SJSA1 (cell line): Measurements from ENCODE around the gene ADRA1B. TPM values are rescaled to one million over a fixed set of nuclear protein-coding genes. Genes with fewer than 3 reads are reported as not detected.

Source experiments
- DNase-seq, 2 experiments: peaks; one replicate each; pipeline ENCODE4 v3.0.0-alpha.2; 2015 to 2020; ENCODE audit warnings: low spot score in 2 of 2, low read depth in 1 of 2
- H3K27ac ChIP-seq: fragments of 250-450 bp; sonication (Bioruptor Pico); 2 replicates; pipeline ENCODE4 v1.5.1; 2020; ENCODE audit warnings: mild to moderate bottlenecking, moderate library complexity
- H3K27me3 ChIP-seq: fragments of 250-450 bp; sonication (Bioruptor Pico); replicated peaks from 2 replicates; pipeline ENCODE4 v1.5.1; 2020; ENCODE audit warnings: mild to moderate bottlenecking, moderate library complexity
- H3K36me3 ChIP-seq: fragments of 250-450 bp; sonication (Bioruptor Pico); 2 replicates; pipeline ENCODE4 v1.5.1; 2020; ENCODE audit warnings: mild to moderate bottlenecking
- H3K4me1 ChIP-seq: fragments of 250-450 bp; sonication (Bioruptor Pico); replicated peaks from 2 replicates; pipeline ENCODE4 v1.6.1; 2021; ENCODE audit warnings: mild to moderate bottlenecking
- H3K4me3 ChIP-seq: fragments of 250-450 bp; sonication (Bioruptor Pico); 2 replicates; pipeline ENCODE4 v1.5.1; 2020; ENCODE audit warnings: mild to moderate bottlenecking
- H3K9me3 ChIP-seq: fragments of 250-450 bp; sonication (Bioruptor Pico); replicated peaks from 2 replicates; pipeline ENCODE4 v1.5.1; 2020; ENCODE audit warnings: mild to moderate bottlenecking
- total RNA-seq: library from RNA; depleted of rRNA; stranded (reverse); fragments of >200 nt; shearing (Covaris generic); gene quantifications from 2 replicates; pipeline ENCODE4 v1.2.3, GENCODE V29; 2014

Gene ADRA1B
- total RNA-seq, 1 experiment from 2014 or later, result 4.4 TPM

DNA sequence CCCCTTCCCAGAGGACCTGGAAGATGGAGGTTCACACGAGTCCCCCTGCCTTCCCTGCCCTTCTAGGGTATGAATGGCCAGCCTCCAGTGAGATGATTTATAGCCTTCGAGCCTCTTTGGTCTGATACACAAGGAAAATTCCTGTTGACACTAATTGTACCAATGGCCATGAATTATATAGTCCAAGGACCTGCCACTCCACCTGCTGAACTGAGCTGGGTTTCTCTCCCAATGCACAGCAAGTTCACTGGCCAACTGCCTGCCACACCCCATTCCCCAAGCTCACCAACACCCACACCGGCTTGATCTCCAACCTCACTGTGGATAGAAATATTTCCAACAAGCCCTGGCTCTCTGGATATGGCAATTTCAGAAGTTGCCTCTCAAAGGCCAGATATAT is 9.3 kb upstream of the ADRA1B start:
- no peaks in the 10 kb centered on the region for H3K36me3 ChIP-seq
- no peaks in the 10 kb centered on the region for H3K27me3 ChIP-seq
- peaks cover 81% of the 10 kb centered on the region for H3K4me1 ChIP-seq
- no peak for DNase-seq
- no peaks in the 10 kb centered on the region for H3K9me3 ChIP-seq
- H3K4me3 ChIP-seq, result no peak overlapping the region
- H3K27ac ChIP-seq, result no peak overlapping the region

DNA sequence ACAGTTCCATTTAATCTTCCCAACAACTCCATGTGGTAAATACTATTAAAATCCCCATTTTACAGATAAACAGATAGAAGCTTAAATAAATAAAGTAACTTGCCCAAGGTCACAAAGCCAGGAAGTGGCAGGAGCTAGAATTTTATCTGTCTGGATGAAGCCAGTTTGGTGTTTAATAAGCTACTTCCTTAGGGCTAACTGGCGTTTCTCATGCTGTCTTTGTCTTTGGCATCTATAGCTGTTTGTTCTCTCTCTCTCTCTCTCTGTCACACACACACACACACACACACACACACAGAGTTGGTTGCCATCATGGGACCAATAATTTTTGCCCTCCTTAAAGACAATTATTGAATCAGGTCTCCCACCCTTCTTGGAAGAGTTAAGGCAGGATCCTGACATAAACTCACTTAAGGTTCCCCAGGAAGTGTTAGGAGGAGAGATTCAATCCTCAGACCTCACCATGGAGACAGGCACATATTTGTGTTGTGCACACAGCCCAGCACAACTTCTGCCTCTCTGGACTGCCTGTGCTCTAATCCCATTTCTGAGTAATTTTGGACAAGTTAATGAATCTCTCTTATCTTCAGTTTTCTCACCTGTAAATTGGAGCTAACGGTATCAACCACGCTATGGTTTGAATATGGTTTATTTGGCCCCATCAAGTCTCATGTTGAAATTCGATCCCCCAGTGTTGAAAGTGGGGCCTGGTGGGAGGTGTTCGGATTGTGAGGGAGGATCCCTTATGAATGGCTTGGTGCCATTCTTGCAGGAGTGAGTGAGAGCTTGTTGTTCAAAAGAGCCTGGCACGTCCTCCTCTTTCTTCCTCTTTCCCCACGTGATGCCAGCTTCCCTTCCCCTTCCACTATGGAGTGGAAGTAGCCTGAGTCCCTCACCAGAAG is 8.3 kb upstream of the ADRA1B start:
- Histone ChIP-seq H3K4me1 (peaks cover 81% of the 10 kb centered on the region), H3K36me3 (no peaks in the 10 kb centered on the region), H3K27ac (peak overlapping the region; percentile 10), H3K27me3 (no peaks in the 10 kb centered on the region), H3K4me3 (no peak overlapping the region), H3K9me3 (no peaks in the 10 kb centered on the region)
- DNase-seq, result no peak

DNA sequence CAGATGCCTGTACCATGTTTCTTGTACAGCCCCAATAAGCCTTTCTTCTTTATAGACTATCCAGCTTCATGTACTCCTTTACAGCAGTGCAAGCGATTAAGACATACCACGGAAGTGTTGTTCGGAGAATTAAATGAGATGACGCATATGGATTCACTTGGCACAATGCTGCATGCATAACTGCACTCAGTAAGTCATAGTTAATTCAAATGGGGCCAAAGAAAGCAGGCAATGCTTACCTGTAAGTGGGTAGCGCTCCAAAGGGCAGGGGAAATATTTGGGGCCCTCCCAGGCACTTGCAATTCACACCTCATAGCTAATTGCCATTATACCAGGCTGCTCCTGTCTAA is 7.7 kb upstream of the ADRA1B start:
- Histone ChIP-seq H3K9me3 (no peaks in the 10 kb centered on the region), H3K4me3 (no peak overlapping the region), H3K4me1 (peaks cover 81% of the 10 kb centered on the region), H3K27ac (no peak overlapping the region), H3K36me3 (no peaks in the 10 kb centered on the region), H3K27me3 (no peaks in the 10 kb centered on the region)
- DNase-seq, result no peak

DNA sequence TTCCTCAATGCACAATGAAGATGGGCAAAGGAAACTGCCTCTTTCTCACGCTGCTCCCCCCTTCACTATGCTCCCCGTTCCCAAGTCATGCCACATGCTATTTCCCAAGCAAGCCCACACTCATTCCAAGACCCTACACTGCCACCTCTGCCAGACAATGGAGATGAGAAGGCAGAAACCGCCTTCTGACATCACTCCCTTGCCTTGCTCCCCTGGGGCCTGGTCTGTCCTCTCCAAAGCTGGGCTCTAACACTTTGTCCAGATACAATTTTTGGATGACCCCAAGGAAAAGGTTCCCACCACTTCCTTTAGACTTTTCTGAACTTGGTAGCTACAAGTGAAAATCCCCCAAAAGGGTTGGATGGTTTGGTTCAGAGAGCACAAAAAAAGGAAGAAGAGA is 7.2 kb upstream of the ADRA1B start:
- no peak overlapping the region for H3K27ac ChIP-seq
- peaks cover 82% of the 10 kb centered on the region for H3K4me1 ChIP-seq
- no peak overlapping the region for H3K4me3 ChIP-seq
- no peaks in the 10 kb centered on the region for H3K36me3 ChIP-seq
- H3K9me3 ChIP-seq, result no peaks in the 10 kb centered on the region
- H3K27me3 ChIP-seq, result no peaks in the 10 kb centered on the region
- DNase-seq, result no peak

DNA sequence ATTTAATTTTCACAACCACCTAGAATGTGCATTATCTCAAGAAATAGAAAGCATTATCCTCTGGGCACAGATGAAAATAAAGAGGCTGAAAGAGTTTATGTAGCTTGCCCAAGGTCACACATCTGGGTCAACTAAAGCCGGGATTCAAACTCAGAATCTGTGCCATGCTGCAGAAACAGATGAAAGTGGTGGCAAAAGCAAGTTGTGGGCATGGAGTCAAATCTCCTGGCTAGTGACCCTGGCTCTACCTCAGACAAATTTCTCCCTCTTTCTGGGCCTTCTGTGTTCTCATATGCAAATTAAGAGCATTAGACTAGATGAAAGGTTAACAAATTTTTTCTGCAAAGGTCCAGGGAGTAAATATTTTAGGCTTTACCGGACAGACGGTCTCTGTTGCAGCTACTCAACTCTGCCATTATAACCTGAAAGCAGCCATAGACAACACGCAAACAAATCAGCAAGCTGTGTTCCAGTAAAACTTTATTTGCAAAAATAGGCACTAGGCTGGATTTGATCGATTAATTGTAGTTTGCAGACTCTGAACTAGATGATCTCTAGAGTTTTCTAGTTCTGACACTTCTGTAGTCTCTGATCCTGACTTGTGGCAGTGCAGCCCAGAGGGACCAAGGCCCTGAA is 6.0 kb upstream of the ADRA1B start:
- H3K36me3 ChIP-seq, result no peaks in the 10 kb centered on the region
- peaks cover 70% of the 10 kb centered on the region for H3K4me1 ChIP-seq
- no peak overlapping the region for H3K4me3 ChIP-seq
- H3K27me3 ChIP-seq, result no peaks in the 10 kb centered on the region
- H3K27ac ChIP-seq, result no peak overlapping the region
- DNase-seq, result no peak
- H3K9me3 ChIP-seq, result no peaks in the 10 kb centered on the region

DNA sequence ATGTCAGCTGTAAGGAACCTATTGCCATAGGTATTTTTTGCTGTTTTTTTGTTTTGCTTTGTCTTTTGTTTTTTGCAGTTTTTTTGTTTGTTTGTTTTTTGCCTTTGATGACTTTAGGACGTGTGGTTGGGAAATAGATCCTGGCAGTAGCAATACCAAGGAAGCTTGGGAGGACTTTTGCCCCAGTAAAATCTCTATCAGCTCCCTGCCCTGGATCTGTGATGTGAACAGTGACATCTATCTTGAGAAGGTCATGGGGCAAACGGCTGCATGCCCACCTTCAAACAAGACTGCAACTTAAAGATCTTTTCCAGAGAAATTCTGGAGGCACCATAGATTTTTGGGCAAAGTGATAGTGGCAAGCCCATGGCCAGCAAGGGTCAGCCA is 5.4 kb upstream of the ADRA1B start:
- no peaks in the 10 kb centered on the region for H3K9me3 ChIP-seq
- H3K4me3 ChIP-seq, result no peak overlapping the region
- no peak for DNase-seq
- no peaks in the 10 kb centered on the region for H3K27me3 ChIP-seq
- H3K27ac ChIP-seq, result no peak overlapping the region
- peaks cover 72% of the 10 kb centered on the region for H3K4me1 ChIP-seq
- no peaks in the 10 kb centered on the region for H3K36me3 ChIP-seq

DNA sequence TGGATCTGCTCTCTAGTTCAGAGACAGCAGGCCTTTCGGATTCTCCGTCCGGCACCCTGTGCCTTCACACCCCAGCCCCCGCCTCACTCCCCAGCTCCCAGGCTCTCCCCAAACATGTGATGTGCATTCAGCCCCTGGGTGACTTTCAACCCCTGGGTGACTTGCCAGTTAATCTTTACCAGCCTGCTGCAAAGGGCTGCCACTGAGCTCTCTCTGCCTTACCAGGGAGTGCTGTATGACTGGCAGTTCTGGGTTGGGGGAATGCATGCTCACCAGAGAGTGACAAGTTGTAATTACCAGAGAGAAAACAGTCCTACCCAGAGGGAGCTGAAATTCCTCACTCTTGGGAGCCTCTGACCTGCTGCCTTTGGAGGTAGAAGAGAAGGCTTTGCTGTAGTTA is 4.9 kb upstream of the ADRA1B start:
- Histone ChIP-seq H3K27me3 (no peaks in the 10 kb centered on the region), H3K4me1 (peaks cover 69% of the 10 kb centered on the region), H3K36me3 (no peaks in the 10 kb centered on the region), H3K9me3 (no peaks in the 10 kb centered on the region), H3K4me3 (no peak overlapping the region), H3K27ac (0 out of 2 replicates have a peak overlapping the region, but pooled peaks have one; percentile 81)
- DNase-seq, result no peak

DNA sequence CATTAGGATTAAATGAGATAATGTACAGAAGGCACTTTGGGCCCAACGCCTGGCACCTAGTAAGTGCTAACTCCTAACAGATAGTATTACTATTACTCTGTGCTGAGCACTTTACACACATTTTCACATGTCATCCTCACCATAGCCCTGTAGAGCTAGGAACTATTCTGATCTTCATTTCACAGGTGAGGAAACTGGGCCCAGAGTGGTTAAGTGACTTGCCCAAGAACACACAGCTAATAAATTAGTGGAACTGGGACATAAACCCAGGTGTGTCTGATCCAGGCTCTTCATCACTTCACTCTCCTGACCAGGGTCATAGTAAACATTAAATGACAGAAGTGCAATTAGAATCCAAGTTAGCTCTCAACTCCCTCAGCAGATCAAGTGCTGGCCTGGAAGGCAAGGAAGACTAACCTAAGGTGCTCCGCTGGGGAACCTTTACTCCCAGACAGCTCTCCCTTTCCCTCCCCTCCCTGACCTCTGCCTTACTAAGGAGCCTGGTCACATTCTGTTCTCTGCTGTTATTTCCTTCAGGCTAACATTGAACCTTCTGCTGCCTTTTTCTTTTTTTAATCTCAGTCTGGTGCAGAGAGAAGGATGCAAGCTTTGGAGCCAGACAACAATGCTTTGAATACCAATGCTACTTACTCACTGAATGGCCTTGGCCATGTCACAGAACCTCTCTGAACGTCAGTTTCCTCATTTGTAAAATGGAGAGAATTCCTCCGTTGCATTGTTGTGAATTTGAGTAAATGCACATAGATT is 4.1 kb upstream of the ADRA1B start:
- Histone ChIP-seq H3K27ac (peak overlapping the region; percentile 81), H3K36me3 (no peaks in the 10 kb centered on the region), H3K4me3 (no peak overlapping the region), H3K4me1 (peaks cover 68% of the 10 kb centered on the region), H3K27me3 (no peaks in the 10 kb centered on the region), H3K9me3 (no peaks in the 10 kb centered on the region)
- peak; percentile 67 to 92 for DNase-seq

DNA sequence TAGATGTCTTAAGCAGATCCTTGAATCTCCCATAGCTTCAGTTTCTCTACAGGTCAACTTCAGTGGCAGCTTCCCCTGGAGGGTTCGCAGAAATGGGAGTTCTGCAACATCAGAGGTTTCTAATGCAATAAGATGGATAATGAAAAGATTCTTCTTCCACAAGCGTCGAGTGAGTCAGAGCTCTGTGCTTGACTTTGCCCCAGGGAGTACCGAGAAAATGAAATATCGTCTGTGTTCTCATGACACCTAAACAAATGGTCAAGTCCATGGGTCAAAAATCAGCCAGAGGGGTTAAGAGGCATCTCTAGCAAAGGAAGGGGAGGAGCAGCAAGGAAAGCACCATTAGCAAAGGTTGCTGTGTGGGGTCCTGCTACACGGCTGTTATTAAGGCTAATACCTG is 3.2 kb upstream of the ADRA1B start:
- peak; percentile 66 to 79 for DNase-seq

DNA sequence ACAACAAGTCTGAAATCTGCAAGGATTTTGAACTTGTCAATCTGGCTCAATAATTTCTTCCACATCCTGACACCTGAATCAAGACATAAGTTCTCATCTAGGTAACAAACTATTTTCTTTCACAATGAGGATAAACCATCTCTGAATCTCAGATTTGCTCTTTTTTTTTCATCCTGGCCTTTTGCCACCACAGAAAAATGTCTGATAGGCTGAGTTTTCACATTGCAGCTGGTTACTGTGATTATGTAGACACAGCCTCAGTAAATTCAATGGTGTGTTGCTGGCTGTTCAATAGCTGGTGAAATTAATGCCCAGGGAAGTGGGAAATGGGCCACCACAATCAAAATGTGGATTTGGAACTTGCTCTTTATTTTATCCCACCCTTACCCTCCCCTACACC is 2.8 kb upstream of the ADRA1B start:
- DNase-seq, result no peak
- peaks cover 68% of the 10 kb centered on the region for H3K4me1 ChIP-seq
- no peaks in the 10 kb centered on the region for H3K36me3 ChIP-seq
- H3K9me3 ChIP-seq, result no peaks in the 10 kb centered on the region
- no peaks in the 10 kb centered on the region for H3K27me3 ChIP-seq
- peak overlapping the region; percentile 81 for H3K27ac ChIP-seq
- H3K4me3 ChIP-seq, result no peak overlapping the region

More for the DNA sequence above, 3.2 kb upstream of the ADRA1B start:
- Histone ChIP-seq H3K4me3 (no peak overlapping the region), H3K9me3 (no peaks in the 10 kb centered on the region), H3K4me1 (peaks cover 68% of the 10 kb centered on the region), H3K27ac (peak overlapping the region; percentile 81), H3K27me3 (no peaks in the 10 kb centered on the region), H3K36me3 (no peaks in the 10 kb centered on the region)

DNA sequence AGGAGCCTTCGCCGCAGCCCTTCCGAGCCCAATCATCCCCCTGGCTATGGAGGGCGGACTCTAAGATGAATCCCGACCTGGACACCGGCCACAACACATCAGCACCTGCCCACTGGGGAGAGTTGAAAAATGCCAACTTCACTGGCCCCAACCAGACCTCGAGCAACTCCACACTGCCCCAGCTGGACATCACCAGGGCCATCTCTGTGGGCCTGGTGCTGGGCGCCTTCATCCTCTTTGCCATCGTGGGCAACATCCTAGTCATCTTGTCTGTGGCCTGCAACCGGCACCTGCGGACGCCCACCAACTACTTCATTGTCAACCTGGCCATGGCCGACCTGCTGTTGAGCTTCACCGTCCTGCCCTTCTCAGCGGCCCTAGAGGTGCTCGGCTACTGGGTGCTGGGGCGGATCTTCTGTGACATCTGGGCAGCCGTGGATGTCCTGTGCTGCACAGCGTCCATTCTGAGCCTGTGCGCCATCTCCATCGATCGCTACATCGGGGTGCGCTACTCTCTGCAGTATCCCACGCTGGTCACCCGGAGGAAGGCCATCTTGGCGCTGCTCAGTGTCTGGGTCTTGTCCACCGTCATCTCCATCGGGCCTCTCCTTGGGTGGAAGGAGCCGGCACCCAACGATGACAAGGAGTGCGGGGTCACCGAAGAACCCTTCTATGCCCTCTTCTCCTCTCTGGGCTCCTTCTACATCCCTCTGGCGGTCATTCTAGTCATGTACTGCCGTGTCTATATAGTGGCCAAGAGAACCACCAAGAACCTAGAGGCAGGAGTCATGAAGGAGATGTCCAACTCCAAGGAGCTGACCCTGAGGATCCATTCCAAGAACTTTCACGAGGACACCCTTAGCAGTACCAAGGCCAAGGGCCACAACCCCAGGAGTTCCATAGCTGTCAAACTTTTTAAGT is 819 bp downstream of the ADRA1B start:
- no peaks in the 10 kb centered on the region for H3K9me3 ChIP-seq
- H3K36me3 ChIP-seq, result peaks cover 8% of the 10 kb centered on the region
- H3K27ac ChIP-seq, result peak overlapping the region; percentile 44
- H3K27me3 ChIP-seq, result no peaks in the 10 kb centered on the region
- peak in 1 of 2 experiments; percentile 65 for DNase-seq
- peak overlapping the region; percentile 49 for H3K4me3 ChIP-seq
- H3K4me1 ChIP-seq, result peaks cover 49% of the 10 kb centered on the region

DNA sequence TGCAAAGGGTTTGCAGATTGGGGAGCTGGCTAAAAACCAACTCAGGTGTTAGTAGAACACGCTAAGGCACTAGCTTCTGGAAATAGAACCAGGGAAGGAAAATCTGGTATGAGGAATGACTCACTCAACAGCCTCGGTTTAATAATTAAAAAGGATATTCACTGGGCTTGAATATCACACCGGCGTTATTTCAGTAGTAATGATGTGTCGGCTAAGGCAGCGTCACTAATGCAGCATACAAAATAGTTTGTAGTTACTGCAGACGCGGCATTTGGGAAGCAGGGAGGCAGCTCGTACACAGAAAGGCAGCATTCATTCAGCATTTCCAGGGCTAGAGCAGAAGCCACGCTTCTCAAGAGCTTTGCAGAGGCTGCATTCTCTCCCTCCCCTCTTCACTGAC is 1.7 kb downstream of the ADRA1B start:
- no peaks in the 10 kb centered on the region for H3K9me3 ChIP-seq
- H3K4me1 ChIP-seq, result peaks cover 40% of the 10 kb centered on the region
- H3K4me3 ChIP-seq, result no peak overlapping the region
- peaks cover 13% of the 10 kb centered on the region for H3K36me3 ChIP-seq
- no peaks in the 10 kb centered on the region for H3K27me3 ChIP-seq
- no peak overlapping the region for H3K27ac ChIP-seq
- DNase-seq, result no peak

DNA sequence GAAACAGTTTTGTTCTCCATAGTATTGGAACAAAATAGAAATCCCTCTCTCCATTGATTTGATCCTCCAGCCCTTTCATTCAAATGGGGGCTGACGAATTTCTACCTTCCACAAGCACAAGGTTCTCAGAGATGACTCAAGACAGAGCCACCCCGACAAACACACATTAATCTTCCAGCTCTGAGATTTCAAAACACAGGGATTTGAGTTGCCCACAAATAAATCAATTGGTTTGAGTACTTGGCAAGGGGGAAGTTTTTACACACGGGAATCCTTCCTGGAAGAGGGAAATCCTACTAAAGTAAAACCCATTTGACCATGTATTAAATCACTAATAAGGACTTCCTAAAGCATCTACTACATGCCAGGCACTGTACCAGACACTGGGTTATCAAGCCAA is 5.4 kb downstream of the ADRA1B start:
- H3K36me3 ChIP-seq, result peaks cover 16% of the 10 kb centered on the region
- no peak overlapping the region for H3K27ac ChIP-seq
- H3K4me1 ChIP-seq, result peaks cover 23% of the 10 kb centered on the region
- H3K27me3 ChIP-seq, result no peaks in the 10 kb centered on the region
- no peaks in the 10 kb centered on the region for H3K9me3 ChIP-seq
- no peak overlapping the region for H3K4me3 ChIP-seq
- no peak for DNase-seq
